ENCODE data around the gene THOC2. TPM values are rescaled to one million over a fixed set of nuclear protein-coding genes. Genes with fewer than 3 reads are reported as not detected.

Gene THOC2
- total and polyA plus RNA-seq, 10 of the 15 experiments (the other 5 are each of a cell fraction or from before 2014, with no cell fraction given), result 64.8 to 136 (median 75.1) TPM

Small RNA genes within 50 kb of the gene (small RNA-seq; reads per million reads assigned to genes)
- gene AL030996.1 (not detected), gene RNU7-69P (not detected)

Other genes starting within 250 kb of the THOC2 start
- 13.2 and 16.9 TPM in 2 replicates for gene XIAP, start 127.0 kb upstream of the THOC2 start, total RNA-seq (2014; rRNA removed)
- 19.6 and 21.1 TPM in 2 replicates for gene XIAP, start 127.0 kb upstream of the THOC2 start, total RNA-seq (2014; rRNA removed; fragmentation: Illumina TruSeq; extraction: Trizol)
- gene XIAP, start 127.0 kb upstream of the THOC2 start, total RNA-seq (2021), result 17.7 and 20.8 TPM in 2 replicates
- 17.0 and 27.2 TPM in 2 replicates for gene XIAP, start 127.0 kb upstream of the THOC2 start, polyA plus RNA-seq (2011; rRNA removed)
- 12.1 and 15.8 TPM in 2 replicates for gene XIAP, start 127.0 kb upstream of the THOC2 start, polyA plus RNA-seq (2014; fragmentation: Illumina TruSeq; extraction: Trizol)
- gene XIAP, start 127.0 kb upstream of the THOC2 start, polyA plus RNA-seq (2014; fragmentation: Nextera tagmentation; extraction: Ambion mirVana), result 1 to 10 TPM; 3.3 to 6.2 TPM
- gene XIAP, start 127.0 kb upstream of the THOC2 start, polyA plus RNA-seq (2014; rRNA removed), result 11.7 and 18.4 TPM in 2 replicates
- 1 to 10 TPM; 6.8 to 8.4 TPM for gene XIAP, start 127.0 kb upstream of the THOC2 start, polyA plus RNA-seq (2016; fragmentation: Nextera tagmentation; extraction: Ambion mirVana)
- gene STAG2, start 228.7 kb upstream of the THOC2 start, total RNA-seq (2014; rRNA removed), result 50.7 and 64.2 TPM in 2 replicates
- 84.2 and 85.4 TPM in 2 replicates for gene STAG2, start 228.7 kb upstream of the THOC2 start, total RNA-seq (2014; rRNA removed; fragmentation: Illumina TruSeq; extraction: Trizol)
- 61.4 and 64.2 TPM in 2 replicates for gene STAG2, start 228.7 kb upstream of the THOC2 start, total RNA-seq (2021)
- gene STAG2, start 228.7 kb upstream of the THOC2 start, polyA plus RNA-seq (2011; rRNA removed), result 72.3 and 119 TPM in 2 replicates
- gene STAG2, start 228.7 kb upstream of the THOC2 start, polyA plus RNA-seq (2014; fragmentation: Illumina TruSeq; extraction: Trizol), result 63.8 and 78.2 TPM in 2 replicates
- gene STAG2, start 228.7 kb upstream of the THOC2 start, polyA plus RNA-seq (2014; fragmentation: Nextera tagmentation; extraction: Ambion mirVana), result 10 to 100 TPM; 26.9 to 27.8 TPM
- 25.7 and 30.8 TPM in 2 replicates for gene STAG2, start 228.7 kb upstream of the THOC2 start, polyA plus RNA-seq (2014; rRNA removed)
- 10 to 100 TPM; 40.7 to 42.7 TPM for gene STAG2, start 228.7 kb upstream of the THOC2 start, polyA plus RNA-seq (2016; fragmentation: Nextera tagmentation; extraction: Ambion mirVana)

Data from GM12878 (cell line).